Upper lobe of left lung (tissue), 4 donors: ENCODE data around the gene DOCK8.

Experiments
- CTCF ChIP-seq, 6 experiments: fragments of 450-650 bp in 4 of 6; fragments of 200-600 bp in 2 of 6; sonication (generic) in 2 of 6; IDR thresholded peaks; one replicate each; pipeline ENCODE4 v1.5.1; 2016 to 2019; ENCODE audit warnings: antibody characterized with exemption in 6 of 6
- POLR2AphosphoS5 ChIP-seq, 2 donors: sonication (generic); formaldehyde crosslinking; IDR thresholded peaks; one replicate each; pipeline ENCODE4 v1.5.1; 2017; ENCODE audit warnings: antibody characterized with exemption in 2 of 2

- TF ChIP-seq POLR2AphosphoS5 (IDR thresholded peaks at IDR 0.05) (no peak), CTCF (IDR thresholded peaks at IDR 0.05) (no peak)
Observed at GRCh38 chr9:216866-217265, 2.2 kb downstream of the DOCK8 start.
